ENCODE results near the gene B9D2. TPM values are rescaled to one million over a fixed set of nuclear protein-coding genes. Genes with fewer than 3 reads are reported as not detected.

B9D2 gene
- polyA plus RNA-seq, 1 of the 3 experiments (the other 2 are of a cell fraction), result 13.3 TPM

DNA sequence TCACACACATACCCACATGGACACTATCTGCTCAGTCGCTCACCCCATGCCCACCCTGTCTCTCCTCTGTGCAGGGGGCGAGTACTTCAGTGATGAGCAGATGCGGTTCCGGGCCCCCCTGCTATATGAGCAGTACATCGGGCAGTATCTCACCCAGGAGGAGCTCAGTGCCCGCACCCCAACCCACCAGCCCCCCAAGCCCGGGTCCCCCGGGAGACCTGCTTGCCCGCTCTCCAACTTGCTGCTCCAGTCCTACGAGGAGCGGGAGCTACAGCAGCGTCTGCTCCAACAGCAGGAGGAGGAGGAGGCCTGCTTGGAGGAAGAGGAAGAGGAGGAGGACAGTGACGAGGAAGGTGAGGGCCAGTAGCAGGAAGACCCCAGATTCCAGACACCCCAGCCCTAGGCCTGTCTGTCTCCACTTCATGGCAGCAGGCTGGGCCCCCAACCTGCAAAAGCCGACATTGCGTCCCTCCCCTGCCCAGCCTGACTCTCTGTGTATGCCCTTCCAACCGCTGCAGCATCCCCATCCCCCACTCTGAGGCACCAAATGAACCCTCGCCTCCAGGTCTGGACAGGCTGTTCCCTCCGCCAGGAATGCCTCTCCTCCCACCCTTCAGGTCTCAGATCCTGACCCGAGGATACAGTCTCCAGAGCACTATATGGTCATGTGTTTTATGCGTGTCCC, 44.3 kb downstream of the B9D2 start (continued):
- TF ChIP-seq IRF3 (IDR thresholded peaks at IDR 0.05; ENCODE audit: low read depth, low read length), result no peak

- CTCF ChIA-PET, result no interaction called here
- no peak for DNase-seq
- Histone ChIP-seq H2AFZ (ENCODE audit: low read depth) (no peak overlapping the region), H3F3A (replicated peaks; ENCODE audit: insufficient read depth) (peaks cover 48% of the 10 kb centered on the region), H3K27ac (ENCODE audit: low read depth in 2 of 2, low read length in 1 of 2) (no peak overlapping the region), H3K4me3 (ENCODE audit: low read depth in 2 of 2, low read length in 1 of 2) (no peak overlapping the region), H4K20me1 (ENCODE audit: insufficient read depth) (no peaks in the 10 kb centered on the region), H3K36me3 (replicated peaks in 1 of 2; ENCODE audit: control insufficient read depth in 1 of 2, insufficient read depth in 2 of 2, low read length in 1 of 2) (peaks cover 31 to 48% of the 10 kb centered on the region in 2 experiments), H3K4me2 (no peak overlapping the region), H3K4me1 (ENCODE audit: control insufficient read depth in 1 of 2, insufficient read depth in 2 of 2, low read depth in 1 of 2, low read length in 1 of 2) (peaks cover 24 to 26% of the 10 kb centered on the region in 2 experiments; a peak in 3 of 4 replicates), H3K9me2 (no peaks in the 10 kb centered on the region), H3K9me3 (no peaks in the 10 kb centered on the region), H3K27me3 (ENCODE audit: insufficient read depth) (no peaks in the 10 kb centered on the region), H3K9ac (no peak overlapping the region), H3K79me2 (ENCODE audit: insufficient read depth) (peaks cover 55% of the 10 kb centered on the region)
- POLR2A ChIA-PET, result interaction anchor here (0.6 kb wide), 1 partner anchor 47 kb away, joined by 3 read pairs; no protein-coding TSS in a partner anchor
- no peak for TF ChIP-seq RFX5 (IDR thresholded peaks at IDR 0.05; ENCODE audit: low read length)
- no peak for TF ChIP-seq EP300 (IDR thresholded peaks at IDR 0.05; ENCODE audit: borderline replicate concordance in 1 of 2, low read depth in 1 of 2, low read length in 1 of 2)
- TF ChIP-seq, protein P1, sequence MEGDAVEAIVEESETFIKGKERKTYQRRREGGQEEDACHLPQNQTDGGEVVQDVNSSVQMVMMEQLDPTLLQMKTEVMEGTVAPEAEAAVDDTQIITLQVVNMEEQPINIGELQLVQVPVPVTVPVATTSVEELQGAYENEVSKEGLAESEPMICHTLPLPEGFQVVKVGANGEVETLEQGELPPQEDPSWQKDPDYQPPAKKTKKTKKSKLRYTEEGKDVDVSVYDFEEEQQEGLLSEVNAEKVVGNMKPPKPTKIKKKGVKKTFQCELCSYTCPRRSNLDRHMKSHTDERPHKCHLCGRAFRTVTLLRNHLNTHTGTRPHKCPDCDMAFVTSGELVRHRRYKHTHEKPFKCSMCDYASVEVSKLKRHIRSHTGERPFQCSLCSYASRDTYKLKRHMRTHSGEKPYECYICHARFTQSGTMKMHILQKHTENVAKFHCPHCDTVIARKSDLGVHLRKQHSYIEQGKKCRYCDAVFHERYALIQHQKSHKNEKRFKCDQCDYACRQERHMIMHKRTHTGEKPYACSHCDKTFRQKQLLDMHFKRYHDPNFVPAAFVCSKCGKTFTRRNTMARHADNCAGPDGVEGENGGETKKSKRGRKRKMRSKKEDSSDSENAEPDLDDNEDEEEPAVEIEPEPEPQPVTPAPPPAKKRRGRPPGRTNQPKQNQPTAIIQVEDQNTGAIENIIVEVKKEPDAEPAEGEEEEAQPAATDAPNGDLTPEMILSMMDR (IDR thresholded peaks at IDR 0.05), result no peak
- TF ChIP-seq, protein P2, sequence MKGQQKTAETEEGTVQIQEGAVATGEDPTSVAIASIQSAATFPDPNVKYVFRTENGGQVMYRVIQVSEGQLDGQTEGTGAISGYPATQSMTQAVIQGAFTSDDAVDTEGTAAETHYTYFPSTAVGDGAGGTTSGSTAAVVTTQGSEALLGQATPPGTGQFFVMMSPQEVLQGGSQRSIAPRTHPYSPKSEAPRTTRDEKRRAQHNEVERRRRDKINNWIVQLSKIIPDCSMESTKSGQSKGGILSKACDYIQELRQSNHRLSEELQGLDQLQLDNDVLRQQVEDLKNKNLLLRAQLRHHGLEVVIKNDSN (IDR thresholded peaks at IDR 0.05; ENCODE audit: borderline replicate concordance, low read depth), result no peak
- TF ChIP-seq, protein P3, sequence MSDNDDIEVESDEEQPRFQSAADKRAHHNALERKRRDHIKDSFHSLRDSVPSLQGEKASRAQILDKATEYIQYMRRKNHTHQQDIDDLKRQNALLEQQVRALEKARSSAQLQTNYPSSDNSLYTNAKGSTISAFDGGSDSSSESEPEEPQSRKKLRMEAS (IDR thresholded peaks at IDR 0.05; ENCODE audit: low read depth), result no peak
- TF ChIP-seq TCF12 (IDR thresholded peaks at IDR 0.05), result no peak
- TF ChIP-seq YY1 (IDR thresholded peaks at IDR 0.05; ENCODE audit: low read depth), result no peak
- TF ChIP-seq POLR2AphosphoS5 (IDR thresholded peaks at IDR 0.05; ENCODE audit: low read depth, low read length), result no peak; the same call in 1 of the 2 replicates
- 92% methylated on average over 17 of the region's 19 CpGs for WGBS (ENCODE audit: low lambda C conversion rate)
Measured at GRCh38 chr19:41318696-41319499, 45.1 kb downstream of the B9D2 start.

Data from SK-N-SH (cell line).